Measurements from ENCODE around the gene BIRC6. TPM values are rescaled to one million over a fixed set of nuclear protein-coding genes. Genes with fewer than 3 reads are reported as not detected.
"Not testable (repeated sequence)": the region's sequence is repeated elsewhere in the genome, so short reads cannot be mapped to it uniquely, and the experiment has no call there.

Gene BIRC6
- total RNA-seq, 1 experiment from 2014 or later = 96.7 TPM

- Histone ChIP-seq H3K4me3 (ENCODE audit: low read depth, low read length) (peak within 1 kb of the TSS; percentile 81), H3K9me3 (no peaks in the 10 kb centered on the region), H3K4me1 (no peaks in the 10 kb centered on the region; the same call in 1 of the 2 replicates), H3K36me3 (ENCODE audit: control insufficient read depth, insufficient read depth, low read length) (no peaks in the 10 kb centered on the region), H3K27me3 (replicated peaks; ENCODE audit: control insufficient read depth, insufficient read depth, low read length) (no peaks in the 10 kb centered on the region)
- POLR2A ChIA-PET = no interaction called here
- no peaks in the 10 kb centered on the region for H3K27me3 Mint-ChIP-seq (ENCODE audit: insufficient read depth, unreplicated experiment)
- CTCF ChIA-PET = interaction anchor here (0.6 kb wide), 1 partner anchor 768 kb away, joined by 3 read pairs; no protein-coding TSS in a partner anchor
- intact Hi-C loops (cut with micrococcal nuclease; ENCODE audit: unreplicated experiment) = loop anchor here (2.0 to 10.0 kb wide), 2 partner anchors 73 to 317 kb away; partner anchors contain the start of gene LTBP1
- peak within 1 kb of the TSS; percentile 92 for H3K27ac Mint-ChIP-seq (ENCODE audit: unreplicated experiment)
- TF ChIP-seq CTCF (IDR thresholded peaks at IDR 0.05; ENCODE audit: insufficient read depth in 1 of 2, low read depth in 1 of 2, low read length in 1 of 2, severe bottlenecking in 1 of 2, unreplicated experiment in 1 of 2) = peak in 1 of 2 experiments; percentile 9
- DNase-seq = peak; percentile 97
- peaks cover 39% of the 10 kb centered on the region for H3K36me3 Mint-ChIP-seq (ENCODE audit: insufficient read depth, unreplicated experiment)
- peaks cover 9% of the 10 kb centered on the region for H3K4me1 Mint-ChIP-seq (ENCODE audit: low read depth, unreplicated experiment)
- H3K9me3 Mint-ChIP-seq (ENCODE audit: unreplicated experiment) = no peaks in the 10 kb centered on the region
- peak within 1 kb of the TSS; percentile 91 for H3K4me3 Mint-ChIP-seq (ENCODE audit: unreplicated experiment)
- TSS peak; percentile 66 for BruUV-seq (replicated peaks)
These were observed 271.2 kb downstream of the BIRC6 start, which contains the start of gene TTC27 for GRCh38 chr2:32627814-32628579. TTC27 (plus strand) TSS chr2:32628050; CDS start chr2:32628293, 243 bp downstream.

- CTCF ChIA-PET = no interaction called here
- no peaks in the 10 kb centered on the region for H3K27me3 Mint-ChIP-seq (ENCODE audit: insufficient read depth, unreplicated experiment)
- Histone ChIP-seq H3K27me3 (replicated peaks; ENCODE audit: control insufficient read depth, insufficient read depth, low read length) (no peaks in the 10 kb centered on the region), H3K4me1 (no peaks in the 10 kb centered on the region; the same call in 1 of the 2 replicates), H3K4me3 (ENCODE audit: low read depth, low read length) (no peak overlapping the region), H3K9me3 (no peaks in the 10 kb centered on the region), H3K36me3 (ENCODE audit: control insufficient read depth, insufficient read depth, low read length) (no peaks in the 10 kb centered on the region)
- H3K27ac Mint-ChIP-seq (ENCODE audit: unreplicated experiment) = no peak overlapping the region
- H3K9me3 Mint-ChIP-seq (ENCODE audit: unreplicated experiment) = no peaks in the 10 kb centered on the region
- no peak for TF ChIP-seq CTCF (IDR thresholded peaks at IDR 0.05; ENCODE audit: insufficient read depth in 1 of 2, low read depth in 1 of 2, low read length in 1 of 2, severe bottlenecking in 1 of 2, unreplicated experiment in 1 of 2)
- POLR2A ChIA-PET = no interaction called here
- peaks cover 9% of the 10 kb centered on the region for H3K4me1 Mint-ChIP-seq (ENCODE audit: low read depth, unreplicated experiment)
- DNase-seq = no peak
- no peak overlapping the region for H3K4me3 Mint-ChIP-seq (ENCODE audit: unreplicated experiment)
- intact Hi-C loops (cut with micrococcal nuclease; ENCODE audit: unreplicated experiment) = no loop called here
- BruUV-seq (replicated peaks) = no TSS peak
- peaks cover 34% of the 10 kb centered on the region for H3K36me3 Mint-ChIP-seq (ENCODE audit: insufficient read depth, unreplicated experiment)
These were observed 275.3 kb downstream of the BIRC6 start for GRCh38 chr2:32632089-32632488.

- no peaks in the 10 kb centered on the region for H3K4me1 ChIP-seq
- no peaks in the 10 kb centered on the region for H3K9me3 ChIP-seq
- H3K4me3 Mint-ChIP-seq (ENCODE audit: unreplicated experiment) = no peak overlapping the region
- no peak for DNase-seq
- ChIA-PET POLR2A (no interaction called here), CTCF (no interaction called here)
- H3K4me1 Mint-ChIP-seq (ENCODE audit: low read depth, unreplicated experiment) = no peaks in the 10 kb centered on the region
- H3K4me3 ChIP-seq (ENCODE audit: low read depth, low read length) = no peak overlapping the region
- TF ChIP-seq CTCF (IDR thresholded peaks at IDR 0.05; ENCODE audit: insufficient read depth in 1 of 2, low read depth in 1 of 2, low read length in 1 of 2, severe bottlenecking in 1 of 2, unreplicated experiment in 1 of 2) = no peak
- H3K27me3 Mint-ChIP-seq (ENCODE audit: insufficient read depth, unreplicated experiment) = no peaks in the 10 kb centered on the region
- no peaks in the 10 kb centered on the region for H3K9me3 Mint-ChIP-seq (ENCODE audit: unreplicated experiment)
- intact Hi-C loops (cut with micrococcal nuclease; ENCODE audit: unreplicated experiment) = no loop called here
- peaks cover 30% of the 10 kb centered on the region for H3K36me3 Mint-ChIP-seq (ENCODE audit: insufficient read depth, unreplicated experiment)
- no peaks in the 10 kb centered on the region for H3K27me3 ChIP-seq (replicated peaks; ENCODE audit: control insufficient read depth, insufficient read depth, low read length)
- no peak overlapping the region for H3K27ac Mint-ChIP-seq (ENCODE audit: unreplicated experiment)
- no TSS peak for BruUV-seq (replicated peaks)
- no peaks in the 10 kb centered on the region for H3K36me3 ChIP-seq (ENCODE audit: control insufficient read depth, insufficient read depth, low read length)
These were observed 276.2 kb downstream of the BIRC6 start for GRCh38 chr2:32633040-32633439.

- H3K27ac Mint-ChIP-seq (ENCODE audit: unreplicated experiment); H3K27me3 ChIP-seq (replicated peaks; ENCODE audit: control insufficient read depth, insufficient read depth, low read length); H3K4me3 ChIP-seq (ENCODE audit: low read depth, low read length); POLR2A ChIA-PET; H3K4me3 Mint-ChIP-seq (ENCODE audit: unreplicated experiment); H3K9me3 Mint-ChIP-seq (ENCODE audit: unreplicated experiment); H3K4me1 ChIP-seq; H3K4me1 Mint-ChIP-seq (ENCODE audit: low read depth, unreplicated experiment); intact Hi-C loops (cut with micrococcal nuclease; ENCODE audit: unreplicated experiment); DNase-seq; CTCF ChIA-PET; BruUV-seq (replicated peaks); H3K9me3 ChIP-seq; H3K27me3 Mint-ChIP-seq (ENCODE audit: insufficient read depth, unreplicated experiment); H3K36me3 ChIP-seq (ENCODE audit: control insufficient read depth, insufficient read depth, low read length): not testable (repeated sequence)
- H3K36me3 Mint-ChIP-seq (ENCODE audit: insufficient read depth, unreplicated experiment) = peaks cover 17% of the 10 kb centered on the region
These were observed 281.7 kb downstream of the BIRC6 start for GRCh38 chr2:32638548-32638947.

Measured in Caco-2 (cell line).